DMS79 treated with DMSO at 0.1 percent for 48 hours (cell line): ENCODE data around the gene DXO.
"Not testable (repeated sequence)": the region's sequence is repeated elsewhere in the genome, so short reads cannot be mapped to it uniquely, and the experiment has no call there.

ENCODE experiments used
- DNase-seq: peaks from one replicate; lab custom pipeline; 2025; lab: John Stamatoyannopoulos, UW

DXO gene

GRCh38 chr6:31958741-31959739 lies 12.9 kb downstream of the DXO start, which contains the start of the genes NELFE and SKIC2:
Gene NELFE, minus strand, starts transcription at chr6:31958971. Its CDS starts 525 bp downstream, at chr6:31958446.
Gene SKIC2, plus strand, starts transcription at chr6:31959175. Its CDS starts 18 bp downstream, at chr6:31959193.
- peak; percentile 95 for DNase-seq

GRCh38 chr6:31958412-31958740 lies 13.6 kb downstream of the DXO start:
- no peak for DNase-seq

- DNase-seq = no peak
These were observed 15.1 kb downstream of the DXO start for GRCh38 chr6:31956796-31957195.

GRCh38 chr6:31954511-31954910 lies 17.4 kb downstream of the DXO start:
- no peak for DNase-seq

- DNase-seq = no peak
These were observed 19.0 kb downstream of the DXO start for GRCh38 chr6:31952890-31953289.

- DNase-seq = peak; percentile 20
These were observed 19.7 kb downstream of the DXO start for GRCh38 chr6:31952140-31952805.

- no peak for DNase-seq
These were observed 21.9 kb downstream of the DXO start for GRCh38 chr6:31949926-31950548.

- DNase-seq = no peak
These were observed 23.1 kb downstream of the DXO start for GRCh38 chr6:31948753-31949413.

GRCh38 chr6:31948306-31948705 lies 23.6 kb downstream of the DXO start:
- DNase-seq = no peak

- no peak for DNase-seq
These were observed 24.1 kb downstream of the DXO start for GRCh38 chr6:31947864-31948263.

- no peak for DNase-seq
These were observed 24.8 kb downstream of the DXO start for GRCh38 chr6:31947070-31947675.

- DNase-seq = no peak
These were observed 25.5 kb downstream of the DXO start for GRCh38 chr6:31946370-31946885.

- peak; percentile 31 for DNase-seq
These were observed 26.2 kb downstream of the DXO start, which contains the start of gene CFB for GRCh38 chr6:31945507-31946369. Gene CFB, plus strand, starts transcription at chr6:31946095. Its CDS starts 127 bp downstream, at chr6:31946222.

- DNase-seq = no peak
These were observed 26.8 kb downstream of the DXO start for GRCh38 chr6:31945154-31945506.

GRCh38 chr6:31943742-31944141 lies 28.2 kb downstream of the DXO start:
- DNase-seq = no peak

- no peak for DNase-seq
These were observed 31.7 kb downstream of the DXO start for GRCh38 chr6:31940256-31940664.

- DNase-seq = no peak
These were observed 36.1 kb downstream of the DXO start for GRCh38 chr6:31935823-31936222.

- no peak for DNase-seq
These were observed 36.9 kb downstream of the DXO start for GRCh38 chr6:31935021-31935420.

- DNase-seq = no peak
These were observed 38.4 kb downstream of the DXO start for GRCh38 chr6:31933537-31933936.

GRCh38 chr6:31932137-31932536 lies 39.8 kb downstream of the DXO start:
- not testable (repeated sequence) for DNase-seq
